ENCODE data around the gene PDK4.
"Not testable (repeated sequence)": the region's sequence is repeated elsewhere in the genome, so short reads cannot be mapped to it uniquely, and the experiment has no call there.

The PDK4 gene

DNA sequence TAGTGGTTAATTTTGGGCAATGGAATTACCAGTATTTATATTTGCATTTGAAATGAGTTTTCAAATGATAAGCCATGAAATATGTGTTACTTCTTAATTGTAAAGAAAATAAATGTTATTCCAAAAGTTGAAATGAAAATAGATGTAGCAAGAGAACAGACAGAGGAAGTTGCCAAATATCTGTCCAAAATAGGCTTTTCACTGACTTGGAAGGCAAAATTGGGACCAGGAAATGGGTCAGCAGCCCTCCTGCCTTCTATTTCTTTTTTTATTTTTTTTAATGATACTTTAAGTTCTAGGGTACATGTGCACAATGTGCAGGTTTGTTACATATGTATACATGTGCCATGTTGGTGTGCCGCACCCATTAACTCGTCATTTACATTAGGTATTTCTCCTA is 8.1 kb upstream of the PDK4 start:
- DNase-seq, result not testable (repeated sequence)

- DNase-seq, result no peak
Observed at GRCh38 chr7:95602421-95602820, 6.1 kb upstream of the PDK4 start.

GRCh38 chr7:95601316-95601715 is 5.0 kb upstream of the PDK4 start:
- no peak for DNase-seq

GRCh38 chr7:95599069-95599468 is 2.8 kb upstream of the PDK4 start:
- no peak for DNase-seq

- no peak for DNase-seq
Observed at GRCh38 chr7:95598511-95598910, 2.2 kb upstream of the PDK4 start.

DNA sequence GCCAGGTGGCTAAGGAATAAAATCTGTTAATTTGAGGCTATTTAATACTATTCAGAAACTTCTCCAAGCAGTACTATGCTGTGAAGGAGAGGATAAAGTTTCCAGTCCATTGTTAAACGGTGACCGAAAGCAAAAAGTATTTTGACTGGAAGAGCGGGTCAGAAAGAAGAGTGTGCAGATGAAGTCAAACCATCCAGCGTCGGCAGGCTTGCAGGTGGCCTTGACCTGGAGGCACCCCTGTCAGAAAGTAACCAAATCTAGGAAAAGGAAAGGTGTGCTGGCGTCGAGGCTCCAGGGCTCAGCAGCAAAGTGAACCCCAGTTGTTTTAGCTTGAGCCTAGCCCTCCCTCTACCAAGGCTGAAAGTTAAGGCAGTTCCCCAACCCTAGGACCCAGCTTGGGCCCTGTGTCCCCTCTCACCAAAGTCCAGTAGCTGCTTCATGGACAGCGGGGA is 544 bp downstream of the PDK4 start:
- no peak for DNase-seq

DNA sequence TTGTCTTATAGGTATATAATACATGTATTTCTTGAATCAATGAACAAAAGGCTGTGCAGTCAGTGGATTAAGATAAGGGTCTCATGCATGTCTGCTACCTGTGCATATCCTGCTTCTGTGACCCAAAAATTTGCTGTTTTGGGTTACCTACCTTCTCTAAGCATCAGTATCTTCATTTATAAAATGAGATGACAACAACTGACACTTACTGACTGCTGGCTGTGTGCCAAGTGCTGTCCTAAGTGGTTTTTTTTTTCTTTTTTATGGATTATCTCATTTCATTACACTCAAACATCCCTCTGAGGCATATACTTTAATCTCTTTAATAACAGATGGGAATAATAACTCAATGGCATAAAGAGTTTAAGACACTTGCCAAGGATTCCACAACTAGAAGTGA is 2.1 kb downstream of the PDK4 start:
- DNase-seq, result no peak

GRCh38 chr7:95593343-95593742 is 3.0 kb downstream of the PDK4 start:
- no peak for DNase-seq

DNA sequence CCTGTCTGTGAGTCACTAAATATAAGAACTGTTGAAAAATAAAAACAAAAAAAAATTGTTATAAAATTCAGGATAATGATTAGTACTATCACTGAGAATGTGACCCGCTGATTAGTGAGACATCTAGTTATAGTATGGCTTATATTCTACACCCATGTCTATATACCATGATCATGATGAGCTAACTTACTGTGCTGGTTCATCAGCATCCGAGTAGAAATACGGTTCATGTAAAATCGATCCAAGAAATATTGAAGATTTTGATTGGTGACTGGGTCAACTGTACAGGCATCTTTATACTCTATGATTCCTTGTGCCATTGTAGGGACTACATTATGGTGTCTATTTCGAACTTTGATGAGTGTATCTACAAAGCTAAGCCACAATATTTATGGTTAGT is 3.7 kb downstream of the PDK4 start:
- DNase-seq, result no peak

GRCh38 chr7:95590387-95591248 is 5.7 kb downstream of the PDK4 start:
- DNase-seq, result no peak

GRCh38 chr7:95589766-95590165 is 6.5 kb downstream of the PDK4 start:
- no peak for DNase-seq

DNA sequence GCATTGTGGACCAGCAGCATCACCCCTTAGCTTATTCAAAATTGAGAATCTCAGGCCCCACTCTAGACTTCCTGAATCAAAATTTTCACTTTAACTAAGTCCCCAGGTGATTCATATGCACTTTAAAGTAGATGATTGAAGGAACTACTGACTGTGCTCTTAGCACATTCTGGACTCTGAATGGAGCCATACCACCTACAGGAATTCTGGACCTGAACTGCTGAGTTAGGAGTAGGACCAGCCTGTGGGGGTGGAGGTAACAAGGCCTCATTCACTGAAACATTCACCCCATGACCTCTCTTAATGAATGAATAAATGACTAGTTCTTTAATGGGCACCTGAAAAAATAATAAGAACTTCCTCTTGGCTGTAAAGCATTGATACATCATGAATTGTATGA is 7.3 kb downstream of the PDK4 start:
- DNase-seq, result no peak

DNA sequence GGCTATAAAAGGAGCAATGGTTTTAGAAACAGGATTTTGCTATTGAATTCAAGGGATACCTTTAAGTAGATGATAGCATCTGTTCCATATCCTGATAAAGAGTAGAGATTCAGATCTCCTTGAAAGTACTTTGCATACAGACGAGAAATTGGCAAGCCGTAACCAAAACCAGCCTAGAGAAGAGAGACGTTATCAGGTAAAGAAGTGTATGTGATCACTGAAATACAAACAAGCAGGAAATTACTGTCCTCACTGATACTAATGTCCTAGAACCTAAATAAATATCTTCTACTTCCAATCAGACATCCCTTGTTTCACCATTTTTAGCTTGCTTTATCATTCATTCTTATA is 9.4 kb downstream of the PDK4 start:
- DNase-seq, result no peak

DNA sequence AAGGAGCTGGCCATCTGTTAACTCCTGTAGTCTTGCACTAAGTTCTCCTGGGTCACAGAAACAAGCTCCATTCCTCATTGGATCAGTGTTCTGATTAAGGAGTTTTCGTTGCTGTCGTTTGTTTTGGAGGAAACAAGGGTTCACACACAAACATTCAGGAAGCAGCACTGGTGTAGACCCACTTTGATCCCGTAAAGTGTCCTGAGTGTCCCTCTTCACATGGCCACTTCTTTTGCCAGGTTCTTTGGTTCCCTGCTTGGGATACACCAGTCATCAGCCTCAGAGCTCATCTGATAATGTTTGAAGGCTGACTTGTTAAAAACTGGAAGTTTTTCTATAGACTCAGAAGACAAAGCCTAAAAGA is 10.9 kb downstream of the PDK4 start:
- DNase-seq, result no peak

GRCh38 chr7:95584769-95585425 is 11.4 kb downstream of the PDK4 start:
- no peak for DNase-seq

GRCh38 chr7:95583834-95584621 is 12.3 kb downstream of the PDK4 start:
- no peak for DNase-seq

GRCh38 chr7:95582578-95583293 is 13.6 kb downstream of the PDK4 start:
- no peak for DNase-seq

GRCh38 chr7:95581467-95581866 is 14.8 kb downstream of the PDK4 start:
- no peak for DNase-seq

- no peak for DNase-seq
Observed at GRCh38 chr7:95579318-95579717, 17.0 kb downstream of the PDK4 start.

DNA sequence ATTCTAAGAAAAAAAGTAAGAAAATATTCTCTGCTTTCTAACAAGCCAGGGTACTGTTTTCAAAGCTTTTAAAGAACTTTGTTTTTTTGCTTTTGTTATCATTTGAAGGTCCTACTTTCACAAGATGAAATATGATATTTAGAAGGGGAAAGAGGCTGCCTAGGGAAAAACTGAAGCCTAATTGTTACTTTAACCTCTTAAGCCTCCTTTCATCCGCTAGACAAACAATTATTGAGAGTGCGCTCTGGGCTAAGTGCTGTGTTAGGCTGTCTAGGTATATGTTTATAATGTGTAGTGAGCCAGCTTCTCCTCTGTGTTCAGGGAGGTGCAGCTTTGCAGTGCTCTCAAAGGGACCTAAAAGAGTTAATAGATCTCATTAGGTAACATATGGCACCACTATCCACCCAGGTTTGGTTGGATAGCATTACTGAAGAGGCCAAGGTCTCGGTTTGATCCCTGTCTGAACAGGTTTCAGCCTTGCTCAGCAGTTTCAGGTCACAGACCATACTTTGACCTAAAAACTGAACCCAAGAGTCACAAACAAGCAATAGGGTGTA is 17.9 kb downstream of the PDK4 start:
- DNase-seq, result no peak

GRCh38 chr7:95577137-95577536 is 19.2 kb downstream of the PDK4 start:
- DNase-seq, result no peak

- no peak for DNase-seq
Observed at GRCh38 chr7:95569720-95570119, 26.6 kb downstream of the PDK4 start.

GRCh38 chr7:95560674-95561073 is 35.6 kb downstream of the PDK4 start:
- DNase-seq, result no peak

Measured in activated CD4-positive, alpha-beta T cell treated with anti-CD3 and anti-CD28 coated beads for 1 hour (primary cell).